Natural killer cell treated with Interleukin-12 subunit alpha and Interleukin-12 subunit beta and Interleukin-15 and Interleukin-18, amount 100 ng/mL, for 72 hours (primary cell): Measurements from ENCODE around the gene KHDC1. TPM values are rescaled to one million over a fixed set of nuclear protein-coding genes. Genes with fewer than 3 reads are reported as not detected.

Experiments used
- total RNA-seq, 2 donors: library from RNA; stranded (reverse); gene quantifications; one replicate each; pipeline ENCODE4 v1.2.3, GENCODE V29; 2022

KHDC1 gene
- total RNA-seq, 2 donors from 2014 or later: 3.7 to 14.9 TPM

Other genes with a start within 250 kb of the KHDC1 start
- gene KHDC1L, start 37.7 kb downstream of the KHDC1 start, total RNA-seq: under 1 TPM in 1 of 2 donors, not detected in 1; 0.50 TPM
- not detected for gene DPPA5, start 91.1 kb upstream of the KHDC1 start, total RNA-seq
- not detected for gene KHDC3L, start 99.5 kb upstream of the KHDC1 start, total RNA-seq
- gene OOEP, start 106.7 kb upstream of the KHDC1 start, total RNA-seq: not detected
- gene DDX43, start 131.6 kb upstream of the KHDC1 start, total RNA-seq: 1 to 10 TPM in 1 of 2 donors, not detected in 1; 1.0 TPM
- gene CGAS, start 189.1 kb upstream of the KHDC1 start, total RNA-seq: 10 to 100 TPM; 45.5 to 78.4 TPM
- 10 to 100 TPM; 42.9 to 76.0 TPM for gene MTO1, start 198.5 kb upstream of the KHDC1 start, total RNA-seq